NCI-H2227 (cell line): Measurements from ENCODE around the gene FKBP11.
A peak's percentile ranks its signal among the peaks of the same experiment; 100 is the strongest.

Experiments used
- DNase-seq: peaks from one replicate; lab custom pipeline; 2025; ENCODE audit not compliant: unreplicated experiment; lab: John Stamatoyannopoulos, UW

The FKBP11 gene

DNA sequence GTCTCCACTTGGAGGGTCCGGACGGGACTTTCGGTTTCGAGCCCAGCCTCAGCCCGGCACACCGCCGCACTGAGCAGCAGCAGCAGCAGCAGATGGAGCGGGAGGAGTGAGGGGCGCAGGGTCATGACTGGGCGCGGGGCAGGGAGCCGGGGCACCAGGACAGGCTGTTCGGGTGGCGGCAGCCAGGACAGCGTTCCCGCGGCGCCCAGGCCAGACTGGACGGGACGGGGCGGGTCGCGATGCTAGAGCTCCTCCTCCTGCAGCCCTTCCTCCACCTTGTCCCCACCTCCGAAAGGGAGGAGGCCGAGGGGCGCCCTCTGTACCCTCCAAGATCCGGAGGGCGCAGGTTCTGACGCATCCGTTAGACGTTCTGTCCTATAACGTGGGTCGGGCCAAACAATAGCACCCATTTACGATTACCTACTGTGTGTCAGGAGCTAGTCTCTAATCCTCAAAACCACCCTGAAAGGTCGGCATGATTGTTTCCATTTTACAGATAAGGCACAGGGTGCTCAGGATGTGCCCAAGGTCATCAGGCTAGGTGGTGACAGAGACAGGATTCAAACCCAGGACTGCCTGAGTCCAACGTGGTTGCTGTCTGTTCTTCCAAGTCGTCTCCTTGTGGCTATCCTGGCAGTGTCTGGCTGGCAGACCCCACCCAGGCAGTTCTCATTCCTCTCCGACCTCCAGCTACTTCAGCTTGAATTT, at the start of gene FKBP11:
TSS of gene FKBP11 (minus strand) at position 189 of the 708 bp plus-strand sequence. CDS start at position 125, 64 bp downstream.
- DNase-seq: no peak

DNA sequence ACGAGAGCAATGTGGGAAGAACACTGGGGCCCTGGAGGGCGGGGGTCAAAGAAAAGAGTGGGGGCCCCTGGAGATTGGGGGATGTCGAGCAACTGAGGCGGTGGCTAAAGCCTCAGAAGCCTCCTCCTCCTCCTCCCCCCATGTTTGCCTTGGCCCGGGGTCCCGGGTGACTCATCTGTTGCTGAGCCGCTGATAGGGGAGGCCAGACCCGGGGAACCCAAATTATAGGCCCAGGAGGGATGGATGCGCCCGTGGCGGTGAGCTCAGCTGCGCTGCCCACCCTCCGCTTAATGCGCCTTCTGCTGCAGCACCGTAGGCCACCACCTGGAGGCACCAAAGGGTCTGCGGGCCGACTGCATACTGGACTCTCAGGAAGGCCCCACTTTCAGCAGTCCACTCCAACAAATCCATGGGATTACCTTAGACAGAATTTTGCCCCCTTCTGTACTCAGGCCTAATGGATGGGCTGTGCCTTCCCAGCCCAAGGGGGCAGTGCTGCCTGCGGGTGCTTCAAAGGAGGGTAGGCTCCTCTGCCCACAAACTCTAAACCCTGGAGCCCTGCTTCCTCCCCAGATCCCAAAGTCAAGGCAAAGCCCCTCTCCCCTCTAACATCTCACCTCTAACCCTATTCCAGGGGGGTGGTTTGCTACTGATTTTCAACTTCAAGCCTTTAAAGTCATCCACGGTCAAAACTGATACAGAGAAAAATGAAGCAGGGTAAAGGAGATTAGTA, 48.8 kb upstream of the FKBP11 start:
- no peak for DNase-seq

DNA sequence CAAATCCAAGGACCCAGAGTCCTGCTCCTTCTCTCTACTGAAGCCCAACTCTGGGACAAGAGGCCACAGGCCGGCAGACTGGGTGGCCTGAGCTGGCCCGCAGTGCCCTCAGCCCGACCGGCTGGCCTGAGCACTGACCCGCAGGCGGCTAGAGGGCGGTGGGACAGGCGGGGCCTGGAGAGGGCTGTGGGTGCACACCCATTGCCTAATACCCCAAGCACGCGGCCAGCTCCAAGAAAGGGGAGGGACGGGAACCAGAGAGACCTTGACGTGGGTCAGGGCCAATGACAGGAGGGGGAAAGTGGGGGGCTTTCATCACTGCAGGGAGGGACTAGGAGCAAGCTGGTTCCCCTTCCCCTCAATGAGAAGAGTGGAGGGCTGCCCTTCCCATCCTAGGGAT, 48.2 kb upstream of the FKBP11 start:
- no peak for DNase-seq

DNA sequence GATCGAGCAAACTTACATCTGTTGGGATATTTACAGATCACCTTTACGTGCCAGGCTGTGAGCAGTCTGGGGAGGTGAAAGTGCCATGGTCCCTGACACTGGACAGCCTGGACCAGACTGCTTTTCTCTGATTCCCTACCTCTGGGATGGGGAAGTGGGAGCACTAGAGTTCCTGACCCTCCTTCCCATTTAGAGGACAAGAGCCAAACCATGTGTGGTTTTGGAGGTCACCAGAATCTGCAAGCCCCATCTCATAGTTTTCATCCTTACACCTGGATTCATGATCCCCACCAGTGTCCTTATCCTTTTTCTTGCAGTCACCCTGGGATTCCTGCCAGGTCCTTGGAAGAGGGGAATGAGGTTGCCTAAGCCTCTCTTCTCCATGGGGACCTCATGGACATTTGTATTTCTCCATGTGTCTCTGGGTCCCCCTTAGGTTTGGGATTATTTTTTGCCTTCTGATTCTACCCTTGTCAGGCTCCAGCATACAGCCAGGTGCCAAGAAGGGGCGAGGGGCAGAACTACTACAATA, 47.7 kb upstream of the FKBP11 start:
- DNase-seq: no peak

DNA sequence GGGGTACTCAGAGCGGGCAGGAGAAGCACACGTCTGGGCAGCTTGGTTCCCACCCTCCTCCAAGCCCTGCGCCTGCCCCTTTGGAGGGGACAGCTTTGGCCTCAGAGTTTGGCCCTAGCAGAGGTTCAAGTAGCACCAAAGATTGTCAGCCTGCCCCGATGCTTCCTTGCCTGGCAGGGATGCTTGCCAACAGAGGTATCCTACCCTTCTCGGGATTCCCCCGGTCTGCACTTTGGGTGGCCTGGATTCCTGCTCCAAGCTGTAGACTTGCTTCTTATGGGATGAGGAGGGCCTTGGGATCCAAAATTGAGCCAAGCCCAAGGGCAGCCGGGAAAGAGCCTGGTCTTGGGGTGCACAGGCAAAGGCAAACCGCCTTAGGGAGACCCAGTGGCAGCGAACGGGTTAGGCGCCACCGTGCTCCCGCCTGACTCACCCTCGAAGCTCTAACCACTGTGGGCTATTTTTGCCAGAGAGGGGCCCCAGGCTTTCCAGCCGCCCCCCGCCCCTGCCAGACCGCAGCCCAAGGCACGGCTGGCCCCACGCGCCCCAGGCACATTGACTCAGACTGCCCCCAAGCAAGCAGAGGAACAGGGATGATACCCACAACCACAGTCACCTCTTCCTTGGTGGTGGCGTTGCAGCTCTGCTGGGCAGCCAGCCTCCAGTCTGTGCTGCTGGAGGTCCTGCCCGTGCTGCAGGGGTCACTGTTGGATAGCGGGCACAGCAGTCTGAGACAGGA, 47.1 kb upstream of the FKBP11 start:
- no peak for DNase-seq

DNA sequence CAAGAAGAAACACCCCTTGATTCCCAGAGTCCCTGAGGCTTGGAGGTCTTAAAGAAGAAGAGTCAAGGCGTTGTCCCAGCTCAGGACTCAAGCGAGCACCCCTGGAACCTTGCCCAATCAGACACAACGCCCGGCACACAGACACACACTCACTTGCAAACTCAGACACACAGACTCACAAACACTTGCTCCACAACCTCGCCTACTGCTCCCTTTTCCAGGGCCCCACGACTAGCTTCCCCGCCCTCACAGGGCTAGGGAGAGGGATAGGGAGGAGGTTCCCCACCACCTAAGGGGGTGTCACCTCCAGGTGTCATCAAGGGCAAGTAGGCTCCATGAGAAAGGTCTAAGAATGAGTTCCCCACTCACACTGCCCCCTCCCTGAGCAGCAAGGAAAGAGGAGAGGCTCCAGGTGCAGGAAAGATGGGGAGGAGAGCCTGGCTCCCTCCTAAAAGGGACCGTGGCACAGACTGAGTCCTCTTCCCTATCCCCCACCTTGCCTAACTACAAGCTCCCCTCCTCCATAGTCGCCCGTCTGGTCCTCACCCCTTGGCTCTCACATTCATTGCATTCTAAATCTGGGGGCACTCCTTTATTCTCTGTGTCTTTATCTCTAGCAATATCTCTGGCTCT, 45.5 kb upstream of the FKBP11 start:
- DNase-seq: no peak

DNA sequence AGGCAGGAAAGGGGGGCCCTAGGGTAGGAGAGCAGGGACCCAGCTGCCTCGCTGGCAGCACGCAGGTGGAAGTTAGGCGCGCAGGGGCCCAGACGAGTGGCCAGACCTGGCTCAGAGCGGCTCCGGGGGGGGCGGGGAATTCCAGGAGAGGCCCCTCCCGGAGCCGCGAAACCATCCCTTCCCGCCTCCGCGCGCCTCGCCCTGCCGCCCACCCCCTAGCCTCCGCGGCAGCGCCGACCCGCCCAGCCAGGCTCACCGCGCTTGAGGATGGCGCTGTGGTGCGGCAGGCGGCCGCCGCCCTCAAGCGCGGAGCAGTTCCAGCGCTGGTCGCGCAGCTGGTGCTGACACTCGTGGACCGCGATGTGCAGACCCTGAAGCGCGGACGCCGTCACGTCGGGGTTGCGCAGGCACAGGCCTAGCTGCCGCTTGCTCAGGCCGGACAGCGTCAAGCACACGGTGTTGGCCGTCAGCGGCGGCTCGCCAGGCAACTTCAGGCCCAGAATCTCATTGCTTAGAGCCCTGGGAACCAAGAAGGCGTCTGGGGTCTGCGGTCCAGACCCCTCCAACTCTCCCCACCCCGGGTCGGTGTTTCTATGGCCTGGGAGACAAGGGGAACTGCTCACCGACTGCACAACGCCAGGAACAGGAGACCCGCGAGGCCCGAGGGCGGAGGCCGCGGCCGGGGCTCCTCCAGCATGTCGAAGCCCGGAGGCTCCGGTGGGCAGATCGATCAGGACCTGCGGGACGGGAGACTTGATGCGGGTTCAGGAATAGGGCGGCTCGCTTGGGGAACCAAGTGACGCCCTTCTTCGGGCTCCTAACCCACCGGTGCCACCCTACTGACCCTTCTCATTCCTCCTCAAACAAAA, 44.8 kb upstream of the FKBP11 start:
- DNase-seq: peak; percentile 21

DNA sequence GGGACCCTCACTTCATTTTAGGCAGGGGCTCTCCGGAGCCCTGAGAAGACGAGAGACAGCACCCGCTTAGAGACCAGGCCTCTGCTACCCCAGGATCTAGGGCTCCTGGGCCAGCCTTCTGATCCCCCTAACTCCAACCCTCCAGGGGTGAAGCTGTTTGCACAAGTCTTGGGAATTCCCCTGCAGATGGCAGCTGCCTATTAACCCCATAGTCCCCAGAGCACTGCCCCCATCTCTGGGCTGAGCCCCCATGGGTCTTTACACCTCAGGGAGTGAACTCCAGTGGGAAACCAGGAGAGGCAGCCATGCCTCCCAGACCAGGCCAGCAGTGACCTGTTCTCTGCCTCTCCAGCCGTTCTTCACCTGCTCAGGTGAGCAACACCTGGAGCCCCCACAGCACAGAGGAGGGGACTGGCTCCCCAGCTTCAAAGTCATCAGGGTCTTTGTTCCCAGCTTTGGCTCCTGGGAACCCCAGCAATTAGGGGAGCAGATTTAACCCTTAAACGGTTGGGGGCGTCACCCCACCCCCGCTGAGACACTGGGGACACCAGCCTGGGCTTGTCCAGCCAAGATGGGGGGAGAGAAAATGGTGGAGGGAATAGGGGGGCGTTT, 44.0 kb upstream of the FKBP11 start:
- no peak for DNase-seq

DNA sequence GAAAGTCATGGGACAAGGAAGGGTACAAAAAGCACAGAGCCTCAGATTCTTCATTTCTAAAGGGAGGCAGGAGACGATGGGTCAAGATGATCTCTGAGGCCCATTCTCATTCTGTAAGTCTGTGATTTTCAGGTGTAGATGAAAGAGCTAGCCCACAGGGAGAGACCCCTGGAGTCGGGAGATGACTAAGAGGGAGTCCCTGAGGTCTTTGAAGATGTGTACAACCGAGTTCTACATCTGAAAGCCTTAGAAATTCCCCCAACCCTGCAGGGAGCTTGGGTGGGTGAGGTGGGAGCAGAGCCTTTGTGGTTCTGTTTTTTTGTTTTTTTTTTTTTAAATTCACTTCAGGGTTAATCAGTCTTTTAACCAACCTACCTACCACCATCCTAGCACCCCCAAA, 43.2 kb upstream of the FKBP11 start:
- DNase-seq: no peak

DNA sequence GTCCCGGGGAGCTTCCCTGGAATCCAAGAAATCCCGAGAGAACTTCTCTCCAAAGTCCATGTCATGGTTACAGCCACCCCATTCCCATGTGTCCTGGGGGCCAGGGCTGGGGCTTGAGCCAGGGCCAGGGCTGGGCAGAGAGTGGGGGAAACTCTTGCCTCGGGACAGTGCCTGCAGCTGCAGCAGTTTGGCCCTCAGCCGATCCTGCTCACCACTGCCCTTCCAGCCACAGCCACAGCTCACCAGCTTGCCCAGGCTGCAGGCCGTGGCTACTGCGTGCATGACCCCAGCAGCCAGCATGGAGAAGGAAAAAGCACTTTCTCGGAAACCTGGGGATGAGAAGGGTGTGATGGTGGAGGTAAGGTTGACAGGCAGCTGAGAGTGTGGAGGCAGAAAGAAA, 42.7 kb upstream of the FKBP11 start:
- DNase-seq: no peak

DNA sequence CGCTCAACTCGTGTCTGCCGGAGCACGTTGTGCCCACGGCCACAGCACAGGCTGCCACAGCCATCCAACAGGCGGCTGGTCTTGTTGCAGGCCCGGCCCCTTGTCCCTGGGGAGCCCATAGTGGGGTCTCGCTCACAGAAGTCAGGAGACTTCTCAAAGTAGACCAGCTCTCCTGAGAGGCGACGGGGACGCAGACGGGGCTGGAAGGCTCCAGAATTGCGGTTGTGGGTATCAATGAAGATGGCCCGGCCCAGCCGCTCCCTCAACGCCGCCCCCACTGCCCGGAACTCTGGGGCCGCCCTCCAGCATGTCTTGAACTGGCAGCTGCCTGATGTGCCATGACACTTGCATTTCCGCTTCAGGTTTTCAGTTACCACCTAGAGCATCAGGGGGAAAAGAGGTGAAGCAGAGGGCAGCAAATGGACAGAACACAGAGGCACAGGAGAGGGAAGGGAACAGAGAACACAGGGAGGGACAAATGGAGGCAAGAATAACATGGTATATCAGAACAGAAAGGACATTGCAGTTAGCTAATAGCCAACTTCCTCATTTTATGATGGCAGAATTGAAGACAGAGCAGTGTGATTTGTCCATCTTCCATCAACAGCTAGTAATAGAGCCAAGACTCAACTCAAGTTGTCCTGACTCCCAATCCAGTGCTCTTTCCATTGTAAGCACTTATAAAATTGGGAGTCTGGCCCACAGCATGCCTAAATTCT, 41.0 kb upstream of the FKBP11 start:
- DNase-seq: no peak

DNA sequence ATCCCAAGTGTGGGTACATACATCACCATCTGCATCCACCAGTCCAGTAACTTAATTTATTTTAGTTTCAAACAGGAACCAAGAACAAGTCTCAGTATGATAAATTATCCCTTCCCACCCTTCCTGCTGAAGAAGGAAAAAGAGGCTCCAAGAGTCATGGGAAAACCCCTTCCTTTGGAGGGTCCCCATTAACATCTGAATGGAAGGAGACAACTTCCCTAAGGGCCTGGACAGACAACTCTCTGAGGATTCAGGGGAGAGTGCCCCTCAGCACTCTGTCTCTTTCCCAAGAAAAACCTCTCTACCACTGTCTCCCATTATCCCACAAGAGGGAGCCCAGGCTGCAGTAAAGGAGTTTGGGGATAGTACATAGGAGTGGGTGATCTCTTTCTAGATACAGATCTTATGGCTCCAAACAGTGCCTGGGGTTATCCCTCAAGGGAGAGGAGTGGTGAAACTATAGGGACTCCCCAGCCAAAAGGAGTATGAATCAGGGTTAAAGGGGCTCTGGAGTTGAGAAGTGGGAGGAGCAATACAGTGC, 40.1 kb upstream of the FKBP11 start:
- DNase-seq: no peak

DNA sequence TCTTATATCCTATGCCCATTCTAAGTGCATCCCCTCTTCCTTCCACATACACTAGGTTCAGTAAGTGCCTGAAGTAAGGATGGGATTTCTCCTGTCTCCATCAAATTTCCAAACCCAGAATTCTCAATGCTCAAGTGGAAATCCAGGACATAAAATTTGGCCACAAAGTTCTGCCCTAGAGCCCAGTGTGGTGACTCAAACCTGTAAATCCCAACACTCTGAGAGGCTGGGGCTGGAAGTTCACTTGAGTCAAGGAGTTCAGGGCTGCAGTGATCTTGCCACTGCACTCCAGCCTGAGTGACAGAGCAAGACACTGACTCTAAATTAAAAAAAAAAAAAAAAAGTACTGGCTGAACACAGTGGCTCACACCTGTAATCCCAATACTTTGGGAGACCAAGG, 36.5 kb upstream of the FKBP11 start:
- no peak for DNase-seq

DNA sequence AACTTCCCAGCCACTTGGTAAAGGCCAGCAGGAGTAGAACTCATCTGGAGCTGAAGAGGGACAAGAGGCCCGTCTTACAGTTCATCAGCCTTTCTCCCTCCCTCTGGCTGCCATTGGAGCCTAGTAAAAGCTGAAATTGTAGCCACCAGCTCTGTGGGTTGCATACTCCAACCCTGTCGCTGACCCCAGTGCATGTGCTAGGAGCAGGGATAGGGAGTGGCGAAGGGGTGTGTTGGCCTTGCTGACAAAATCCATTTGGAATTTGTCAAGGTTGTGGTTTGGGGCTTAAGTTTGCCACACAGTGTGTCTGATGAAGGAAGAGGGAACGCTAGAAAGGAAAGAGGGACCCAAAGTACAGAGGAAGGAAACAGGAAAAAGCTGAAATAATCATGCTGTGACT, 36.0 kb upstream of the FKBP11 start:
- DNase-seq: no peak

DNA sequence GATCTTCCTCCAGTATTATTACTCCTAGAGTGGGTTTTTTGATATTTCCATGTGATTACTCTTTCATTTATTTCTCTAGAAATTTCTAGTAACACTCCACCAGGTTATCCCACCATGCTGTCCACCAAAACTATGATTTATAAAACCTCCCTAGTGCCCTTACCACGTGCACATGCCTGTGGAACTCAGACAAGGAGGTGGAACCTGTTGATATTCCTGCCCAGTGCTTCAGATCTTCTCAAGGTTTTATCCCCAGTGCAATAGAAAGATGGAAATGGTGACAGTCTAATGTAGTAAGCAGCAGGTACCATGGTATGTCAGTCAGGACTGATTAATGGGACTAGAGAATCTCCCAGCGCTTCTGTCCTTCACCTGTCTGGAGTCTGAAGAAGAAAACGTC, 35.5 kb upstream of the FKBP11 start:
- DNase-seq: no peak

DNA sequence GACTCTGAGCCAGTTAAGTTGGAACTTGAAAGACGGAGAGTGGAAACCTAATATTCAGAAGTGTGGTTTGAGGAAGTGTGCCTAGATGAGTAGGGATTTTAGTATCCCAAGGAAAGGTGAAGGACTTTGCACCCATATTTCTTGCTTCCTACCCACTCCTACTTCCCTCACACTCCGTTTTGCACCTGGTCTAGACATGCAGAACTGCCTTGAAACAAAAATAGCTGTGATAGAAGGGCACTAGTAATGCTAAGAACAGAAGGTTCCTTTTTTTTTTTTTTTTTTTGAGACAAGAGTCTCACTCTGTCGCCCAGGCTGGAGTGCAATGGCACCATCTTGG, 32.7 kb upstream of the FKBP11 start:
- DNase-seq: no peak

DNA sequence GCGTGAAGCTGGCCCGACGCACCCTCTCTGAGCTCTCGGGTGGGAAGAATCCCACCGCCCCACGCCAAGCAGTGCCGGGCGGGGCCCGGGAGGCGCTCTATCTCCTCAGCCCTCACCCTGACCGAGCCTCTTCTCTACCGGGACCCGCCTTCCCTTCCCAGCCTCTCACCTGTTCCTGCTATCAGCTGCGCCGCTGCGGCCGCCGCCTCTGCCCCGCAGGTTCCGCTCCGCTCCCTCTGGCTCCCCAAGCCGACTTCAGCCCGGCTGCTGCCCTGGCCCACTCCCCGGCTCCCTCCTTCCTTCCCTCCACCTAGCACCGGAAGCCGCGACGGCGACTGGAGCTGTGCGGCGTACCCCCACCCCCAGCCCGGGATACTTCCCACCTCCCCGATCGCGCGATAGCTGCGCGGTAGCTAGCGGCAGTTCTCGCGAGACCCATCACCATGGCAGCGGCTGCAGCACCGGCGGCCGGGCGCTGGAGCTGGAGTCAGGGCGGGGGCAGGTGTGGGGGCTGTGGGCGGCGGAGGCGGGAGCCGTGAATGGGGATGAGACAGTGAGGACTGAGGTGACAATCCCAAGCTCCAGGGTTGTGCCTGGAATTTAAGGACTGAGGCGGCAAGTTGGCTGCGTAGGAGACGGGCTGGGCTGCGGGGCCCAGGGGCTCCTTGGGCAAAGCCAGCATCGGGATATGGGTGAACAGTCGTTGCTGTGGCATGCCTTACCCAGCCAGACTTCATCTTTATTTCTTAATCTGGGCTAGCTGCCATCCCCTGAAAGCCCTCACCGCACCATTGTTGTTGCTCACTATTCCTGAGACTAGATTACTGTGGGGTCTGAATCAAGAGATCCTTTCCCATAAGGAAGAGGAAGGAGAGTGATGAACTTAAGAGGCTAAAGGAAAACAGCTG, 32.1 kb upstream of the FKBP11 start, which contains the start of gene ARF3:
TSS of gene ARF3 (minus strand) at position 347 of the 908 bp plus-strand sequence. CDS start 16,392 bp downstream, outside the sequence.
- DNase-seq: peak; percentile 96
